Suprapubic skin (tissue), 4 donors: ENCODE data around the gene SCRN1. TPM values are rescaled to one million over a fixed set of nuclear protein-coding genes. Genes with fewer than 3 reads are reported as not detected.

ENCODE experiments used
- DNase-seq, 2 donors: peaks; one replicate each; pipeline ENCODE4 v3.0.0-alpha.2; 2019; ENCODE audit warnings: low spot score in 2 of 2
- H3K27ac ChIP-seq: fragments of 200-600 bp; sonication (generic); one replicate; pipeline ENCODE4 v1.5.1; 2019
- H3K27me3 ChIP-seq: fragments of 200-600 bp; sonication (generic); one replicate; pipeline ENCODE4 v1.5.1; 2019
- H3K36me3 ChIP-seq: fragments of 200-600 bp; sonication (generic); one replicate; pipeline ENCODE4 v1.5.1; 2019
- H3K4me1 ChIP-seq: fragments of 200-600 bp; sonication (generic); one replicate; pipeline ENCODE4 v1.5.1; 2019
- H3K4me3 ChIP-seq: fragments of 200-600 bp; sonication (generic); one replicate; pipeline ENCODE4 v1.5.1; 2019; ENCODE audit warnings: mild to moderate bottlenecking
- H3K9me3 ChIP-seq: fragments of 200-600 bp; sonication (generic); one replicate; pipeline ENCODE4 v1.5.1; 2019
- EP300 ChIP-seq: sonication (generic); formaldehyde crosslinking; IDR thresholded peaks from one replicate; pipeline ENCODE4 v1.6.1; 2017; ENCODE audit warnings: antibody characterized with exemption
- POLR2A ChIP-seq, 2 donors: fragments of 450-650 bp; IDR thresholded peaks; one replicate each; pipeline ENCODE4 v1.6.1; 2017; ENCODE audit warnings: antibody characterized with exemption in 2 of 2, mild to moderate bottlenecking in 2 of 2, moderate library complexity in 2 of 2
- POLR2AphosphoS5 ChIP-seq, 3 donors: sonication (generic); formaldehyde crosslinking; IDR thresholded peaks; one replicate each; pipeline ENCODE4 v1.6.1; 2017; ENCODE audit warnings: antibody characterized with exemption in 3 of 3
- WGBS: methylation state at CpG from one replicate; pipeline ENCODE4 v1.1.5; 2018; 5-methylcytosine and 5-hydroxymethylcytosine counted together
- total RNA-seq, 4 donors: library from RNA; depleted of rRNA; stranded (reverse); fragments of >200 nt; gene quantifications; one replicate each; pipeline ENCODE4 v1.1.0, GENCODE V29; 2016
- TF ChIP-seq, protein P1 (sequence below), 2 donors: fragments of 200-600 bp in 1 of 2; fragments of 450-650 bp in 1 of 2; sonication (generic) in 1 of 2; IDR thresholded peaks; one replicate each; pipeline ENCODE4 v1.5.1; 2016 to 2019; ENCODE audit warnings: antibody characterized with exemption in 2 of 2, mild to moderate bottlenecking in 1 of 2, moderate library complexity in 1 of 2

The SCRN1 gene
- total RNA-seq, 4 donors from 2014 or later, result 10.8 to 26.0 (median 15.0) TPM

DNA sequence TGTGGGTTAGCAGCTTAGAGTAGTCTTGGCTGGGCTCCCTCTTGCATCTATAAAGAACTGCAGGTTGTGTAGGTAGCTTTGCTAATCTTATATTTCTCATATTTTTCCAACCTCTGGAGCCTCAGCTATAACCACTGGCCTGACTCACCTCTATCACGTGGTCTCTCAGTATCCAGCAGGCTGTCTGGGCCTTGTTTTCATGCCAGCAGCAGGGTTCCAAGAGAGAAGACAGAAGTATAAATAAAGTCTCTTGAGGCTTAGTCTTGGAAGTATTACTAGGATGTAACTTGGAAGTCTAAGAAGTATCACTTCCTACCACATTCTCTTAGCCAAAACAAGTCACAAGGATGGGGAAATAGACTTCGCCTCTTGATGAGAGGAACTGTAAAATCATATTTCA is 110.0 kb downstream of the SCRN1 start:
- Histone ChIP-seq H3K36me3 (no peaks in the 10 kb centered on the region), H3K9me3 (no peaks in the 10 kb centered on the region), H3K4me1 (peaks cover 15% of the 10 kb centered on the region), H3K27me3 (peaks cover 8% of the 10 kb centered on the region), H3K4me3 (no peak overlapping the region), H3K27ac (no peak overlapping the region)
- TF ChIP-seq EP300 (no peak), POLR2AphosphoS5 (IDR thresholded peaks at IDR 0.05) (no peak), POLR2A (IDR thresholded peaks at IDR 0.05) (no peak)
- TF ChIP-seq, protein P1, sequence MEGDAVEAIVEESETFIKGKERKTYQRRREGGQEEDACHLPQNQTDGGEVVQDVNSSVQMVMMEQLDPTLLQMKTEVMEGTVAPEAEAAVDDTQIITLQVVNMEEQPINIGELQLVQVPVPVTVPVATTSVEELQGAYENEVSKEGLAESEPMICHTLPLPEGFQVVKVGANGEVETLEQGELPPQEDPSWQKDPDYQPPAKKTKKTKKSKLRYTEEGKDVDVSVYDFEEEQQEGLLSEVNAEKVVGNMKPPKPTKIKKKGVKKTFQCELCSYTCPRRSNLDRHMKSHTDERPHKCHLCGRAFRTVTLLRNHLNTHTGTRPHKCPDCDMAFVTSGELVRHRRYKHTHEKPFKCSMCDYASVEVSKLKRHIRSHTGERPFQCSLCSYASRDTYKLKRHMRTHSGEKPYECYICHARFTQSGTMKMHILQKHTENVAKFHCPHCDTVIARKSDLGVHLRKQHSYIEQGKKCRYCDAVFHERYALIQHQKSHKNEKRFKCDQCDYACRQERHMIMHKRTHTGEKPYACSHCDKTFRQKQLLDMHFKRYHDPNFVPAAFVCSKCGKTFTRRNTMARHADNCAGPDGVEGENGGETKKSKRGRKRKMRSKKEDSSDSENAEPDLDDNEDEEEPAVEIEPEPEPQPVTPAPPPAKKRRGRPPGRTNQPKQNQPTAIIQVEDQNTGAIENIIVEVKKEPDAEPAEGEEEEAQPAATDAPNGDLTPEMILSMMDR (IDR thresholded peaks at IDR 0.05), result no peak
- no peak for DNase-seq
- 64% methylated on average over 2 of the region's 2 CpGs for WGBS

DNA sequence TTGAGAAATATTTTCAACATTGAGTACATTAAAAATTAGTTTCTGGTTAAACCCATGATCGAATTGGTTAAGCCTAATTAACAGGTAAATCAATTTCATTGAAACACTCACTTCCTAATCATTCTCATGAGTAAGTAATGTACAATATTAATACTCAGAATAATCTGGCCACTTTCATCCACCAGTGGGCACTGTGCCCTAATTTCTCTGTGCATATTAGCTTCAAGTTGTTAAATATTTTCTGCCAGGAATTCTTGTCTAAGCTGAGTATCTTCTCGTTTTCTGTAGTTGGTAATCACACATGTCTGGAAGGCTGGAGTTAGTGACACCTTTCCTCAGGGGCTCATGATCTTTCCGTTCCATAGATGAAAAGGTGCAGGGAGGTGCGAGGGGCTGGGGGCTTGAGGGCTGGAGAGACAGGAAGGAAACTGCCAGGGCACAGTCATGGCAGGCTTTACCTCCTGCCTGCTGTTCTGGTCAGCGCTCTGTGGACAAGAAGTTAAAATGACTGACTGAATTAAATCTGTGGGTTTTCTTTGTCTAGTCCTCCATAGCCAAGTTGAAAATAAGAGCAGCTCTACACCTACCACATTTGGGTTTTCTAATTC is 111.4 kb downstream of the SCRN1 start:
- no peaks in the 10 kb centered on the region for H3K9me3 ChIP-seq
- DNase-seq, result no peak

DNA sequence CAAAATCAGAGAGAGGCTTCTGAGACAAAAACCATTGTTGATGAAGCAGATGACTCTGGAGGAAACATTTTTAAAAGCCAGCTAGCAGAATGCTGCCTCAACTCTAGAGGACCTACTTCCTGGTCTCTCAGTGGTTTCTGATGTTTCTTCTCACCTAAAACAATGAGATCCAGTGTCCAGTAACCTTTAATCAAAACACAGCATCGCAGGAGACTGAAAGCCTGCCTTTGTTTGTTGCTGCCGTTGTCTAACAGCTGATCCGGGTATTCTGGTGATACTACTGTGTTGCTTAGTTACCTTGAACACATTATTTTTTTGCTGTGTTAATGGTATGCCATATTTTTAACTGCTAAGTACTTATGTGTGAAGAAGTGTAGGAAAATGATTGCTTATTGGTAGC is 112.4 kb downstream of the SCRN1 start:
- no peak for TF ChIP-seq EP300
- TF ChIP-seq POLR2AphosphoS5 (IDR thresholded peaks at IDR 0.05), result no peak
- TF ChIP-seq, protein P1 (IDR thresholded peaks at IDR 0.05), result no peak
- no peak for TF ChIP-seq POLR2A (IDR thresholded peaks at IDR 0.05)
- H3K9me3 ChIP-seq, result no peaks in the 10 kb centered on the region
- H3K27ac ChIP-seq, result no peak overlapping the region
- H3K27me3 ChIP-seq, result no peaks in the 10 kb centered on the region
- no peak overlapping the region for H3K4me3 ChIP-seq
- 27% methylated on average over 3 of the region's 3 CpGs for WGBS
- no peak for DNase-seq
- H3K36me3 ChIP-seq, result no peaks in the 10 kb centered on the region
- peaks cover 3% of the 10 kb centered on the region for H3K4me1 ChIP-seq

More for the DNA sequence above, 111.4 kb downstream of the SCRN1 start:
- Histone ChIP-seq H3K36me3 (no peaks in the 10 kb centered on the region), H3K27me3 (no peaks in the 10 kb centered on the region), H3K4me1 (peaks cover 3% of the 10 kb centered on the region), H3K27ac (no peak overlapping the region), H3K4me3 (no peak overlapping the region)
- TF ChIP-seq POLR2AphosphoS5 (IDR thresholded peaks at IDR 0.05) (no peak), POLR2A (IDR thresholded peaks at IDR 0.05) (no peak), EP300 (no peak)
- TF ChIP-seq, protein P1 (IDR thresholded peaks at IDR 0.05), result peak; percentile 28 to 33
- WGBS, result 45% methylated on average over 5 of the region's 5 CpGs

DNA sequence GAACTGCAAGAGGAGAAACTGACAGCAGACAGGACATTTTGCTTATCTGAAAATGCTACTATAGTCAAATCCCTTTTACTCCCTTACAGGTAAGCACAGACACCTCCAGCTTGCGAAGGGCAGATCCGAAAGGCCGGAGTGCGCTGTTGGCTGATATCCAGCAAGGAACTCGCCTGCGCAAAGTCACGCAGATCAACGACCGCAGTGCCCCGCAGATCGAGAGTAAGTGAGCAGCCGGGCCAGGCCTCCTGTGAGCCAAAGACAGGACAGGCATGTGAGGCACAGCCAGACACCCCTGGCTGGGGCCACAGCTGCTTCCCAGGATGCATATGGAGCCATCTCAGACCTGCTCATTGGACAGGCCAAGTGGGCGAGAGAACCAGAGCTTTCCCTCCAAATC is 113.9 kb downstream of the SCRN1 start:
- TF ChIP-seq POLR2A (IDR thresholded peaks at IDR 0.05), result no peak
- TF ChIP-seq POLR2AphosphoS5 (IDR thresholded peaks at IDR 0.05), result no peak
- no peak for TF ChIP-seq EP300
- TF ChIP-seq, protein P1 (IDR thresholded peaks at IDR 0.05), result no peak
- H3K4me1 ChIP-seq, result peaks cover 3% of the 10 kb centered on the region
- no peak overlapping the region for H3K27ac ChIP-seq
- DNase-seq, result no peak
- H3K27me3 ChIP-seq, result no peaks in the 10 kb centered on the region
- no peak overlapping the region for H3K4me3 ChIP-seq
- H3K9me3 ChIP-seq, result no peaks in the 10 kb centered on the region
- no peaks in the 10 kb centered on the region for H3K36me3 ChIP-seq
- WGBS, result 96% methylated on average over 13 of the region's 13 CpGs

DNA sequence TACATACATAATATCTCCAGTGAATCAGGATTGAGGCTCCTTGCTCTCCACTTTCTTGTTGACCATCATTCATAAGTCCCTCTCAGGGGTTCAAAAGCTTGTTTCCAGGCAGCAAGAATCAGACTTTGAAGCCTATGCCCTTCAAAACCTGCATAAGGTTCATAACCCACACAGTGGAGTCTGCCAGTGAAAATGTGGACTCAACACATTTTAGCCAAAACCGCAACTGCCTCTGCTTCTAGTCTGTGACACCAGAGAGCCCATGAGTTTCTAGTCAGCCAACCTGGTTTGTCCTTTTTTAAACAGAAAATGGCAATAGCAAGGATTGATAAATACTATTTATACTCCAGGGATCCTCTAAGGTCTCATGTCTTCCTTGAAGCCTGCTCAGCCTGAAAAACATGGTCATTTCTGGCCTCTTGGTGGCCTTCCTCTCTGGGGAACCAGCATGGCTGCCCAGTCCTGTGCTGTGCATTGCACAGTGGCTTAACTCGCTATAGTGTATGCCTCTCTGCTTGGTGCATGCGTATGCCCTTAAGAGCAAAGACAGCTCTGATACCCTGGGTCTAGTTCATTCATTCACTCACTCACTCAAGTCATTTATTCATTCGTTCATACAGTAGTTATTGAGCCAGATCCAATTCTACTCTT is 115.8 kb downstream of the SCRN1 start:
- WGBS, result 91% methylated on average over 4 of the region's 4 CpGs
- no peak for DNase-seq
- Histone ChIP-seq H3K4me1 (no peaks in the 10 kb centered on the region), H3K36me3 (no peaks in the 10 kb centered on the region), H3K27me3 (no peaks in the 10 kb centered on the region), H3K9me3 (no peaks in the 10 kb centered on the region), H3K27ac (no peak overlapping the region), H3K4me3 (no peak overlapping the region)
- no peak for TF ChIP-seq POLR2AphosphoS5 (IDR thresholded peaks at IDR 0.05)
- TF ChIP-seq EP300, result no peak
- no peak for TF ChIP-seq POLR2A (IDR thresholded peaks at IDR 0.05)
- TF ChIP-seq, protein P1 (IDR thresholded peaks at IDR 0.05), result no peak
